Upper lobe of left lung (tissue), 6 donors: ENCODE results near the gene NSUN7. TPM values are rescaled to one million over a fixed set of nuclear protein-coding genes. Genes with fewer than 3 reads are reported as not detected.
A peak's percentile ranks its signal among the peaks of the same experiment; 100 is the strongest.

ENCODE experiments used
- ATAC-seq, 2 donors: fragments of 200-7000 bp; cut with Tn5 transposase; one replicate each; pipeline ENCODE4 v1.9.1; 2022; ENCODE audit warnings: mild to moderate bottlenecking in 2 of 2, moderate library complexity in 2 of 2; ENCODE audit not compliant: low FRiP score in 2 of 2
- DNase-seq, 2 donors: peaks; one replicate each; pipeline ENCODE4 v3.0.0-alpha.2; 2019 to 2020
- H3K27ac ChIP-seq, 4 donors: fragments of 200-600 bp; sonication (generic); one replicate each; pipeline ENCODE4 v1.5.1; 2016 to 2019
- H3K27me3 ChIP-seq, 4 donors: fragments of 200-600 bp; sonication (generic); one replicate each; pipeline ENCODE4 v1.5.1; 2017 to 2019
- H3K36me3 ChIP-seq, 4 donors: fragments of 200-600 bp; sonication (generic); one replicate each; pipeline ENCODE4 v1.5.1; 2016 to 2019
- H3K4me1 ChIP-seq, 4 donors: fragments of 200-600 bp; sonication (generic); one replicate each; pipeline ENCODE4 v1.5.1; 2018 to 2019
- H3K4me3 ChIP-seq, 4 donors: fragments of 200-600 bp; sonication (generic); one replicate each; pipeline ENCODE4 v1.5.1; 2017 to 2019; ENCODE audit warnings: mild to moderate bottlenecking in 2 of 4, moderate library complexity in 1 of 4
- H3K9me3 ChIP-seq, 4 donors: fragments of 200-600 bp; sonication (generic); one replicate each; pipeline ENCODE4 v1.5.1; 2018 to 2019
- CTCF ChIP-seq, 6 experiments: fragments of 450-650 bp in 4 of 6; fragments of 200-600 bp in 2 of 6; sonication (generic) in 2 of 6; IDR thresholded peaks; one replicate each; pipeline ENCODE4 v1.5.1; 2016 to 2019; ENCODE audit warnings: antibody characterized with exemption in 6 of 6
- EP300 ChIP-seq, 4 donors: sonication (generic); formaldehyde crosslinking; IDR thresholded peaks; one replicate each; pipeline ENCODE4 v1.5.1; 2017; ENCODE audit warnings: antibody characterized with exemption in 4 of 4, control low read depth in 2 of 4
- POLR2A ChIP-seq, 4 donors: fragments of 450-650 bp; IDR thresholded peaks; one replicate each; pipeline ENCODE4 v1.5.1; 2016 to 2017; ENCODE audit warnings: antibody characterized with exemption in 4 of 4, mild to moderate bottlenecking in 2 of 4
- POLR2AphosphoS5 ChIP-seq, 2 donors: sonication (generic); formaldehyde crosslinking; IDR thresholded peaks; one replicate each; pipeline ENCODE4 v1.5.1; 2017; ENCODE audit warnings: antibody characterized with exemption in 2 of 2
- WGBS, 2 donors: methylation state at CpG; one replicate each; pipeline ENCODE4 v1.1.5; 2017 to 2018; 5-methylcytosine and 5-hydroxymethylcytosine counted together
- total RNA-seq, 6 donors: library from RNA; depleted of rRNA in 4 of 6; stranded (reverse); fragments of >200 nt in 4 of 6; gene quantifications; one replicate each; pipeline versions ENCODE4 v1.1.0 to v1.2.1, GENCODE V29; 2016 to 2021
- donor health status: DM: no; HTN: no; CAD: no; lungs with moderate emphysema.
- donor health status: DM: no; HTN: yes; CAD: no; lungs with severe emphysema.

Gene NSUN7
- total RNA-seq, 6 donors from 2014 or later, result 5.9 to 47.1 (median 12.3) TPM

GRCh38 chr4:40828661-40829060, 78.9 kb downstream of the NSUN7 start:
- ATAC-seq (no peak), DNase-seq (no peak)
- Histone ChIP-seq H3K4me1 (no peaks in the 10 kb centered on the region), H3K36me3 (peaks cover 0 to 76% (median 27%) of the 10 kb centered on the region in 4 donors), H3K9me3 (no peaks in the 10 kb centered on the region), H3K27ac (no peak overlapping the region), H3K27me3 (no peaks in the 10 kb centered on the region), H3K4me3 (no peak overlapping the region)
- no peak for TF ChIP-seq EP300 (IDR thresholded peaks at IDR 0.05)
- no peak for TF ChIP-seq CTCF (IDR thresholded peaks at IDR 0.05)
- WGBS, 2 donors, result 88 to 93% methylated on average over 9 of the region's 9 CpGs

GRCh38 chr4:40829586-40829985, 79.8 kb downstream of the NSUN7 start:
- Histone ChIP-seq H3K4me1 (no peaks in the 10 kb centered on the region), H3K27me3 (no peaks in the 10 kb centered on the region), H3K9me3 (no peaks in the 10 kb centered on the region), H3K27ac (no peak overlapping the region), H3K4me3 (no peak overlapping the region), H3K36me3 (peaks cover 0 to 77% (median 25%) of the 10 kb centered on the region in 4 donors)
- no peak for TF ChIP-seq EP300 (IDR thresholded peaks at IDR 0.05)
- ATAC-seq (no peak), DNase-seq (peak in 1 of 2 donors; percentile 56)
- 62 to 74% methylated on average over 4 of the region's 4 CpGs for WGBS, 2 donors

GRCh38 chr4:40831146-40831907, 81.6 kb downstream of the NSUN7 start:
- Histone ChIP-seq H3K27ac (no peak overlapping the region), H3K27me3 (no peaks in the 10 kb centered on the region), H3K9me3 (no peaks in the 10 kb centered on the region), H3K4me3 (no peak overlapping the region), H3K36me3 (peaks cover 0 to 72% (median 14%) of the 10 kb centered on the region in 4 donors), H3K4me1 (no peaks in the 10 kb centered on the region)
- TF ChIP-seq POLR2A (IDR thresholded peaks at IDR 0.05) (no peak), CTCF (IDR thresholded peaks at IDR 0.05) (no peak), EP300 (IDR thresholded peaks at IDR 0.05) (no peak), POLR2AphosphoS5 (IDR thresholded peaks at IDR 0.05) (peak in 1 of 2 donors; percentile 9)
- ATAC-seq (no peak), DNase-seq (no peak)
- WGBS, 2 donors, result 72 to 83% methylated on average over 18 of the region's 18 CpGs

GRCh38 chr4:40832175-40832574, 82.4 kb downstream of the NSUN7 start:
- Histone ChIP-seq H3K27ac (no peak overlapping the region), H3K4me3 (no peak overlapping the region), H3K36me3 (peaks cover 0 to 69% (median 10%) of the 10 kb centered on the region in 4 donors), H3K4me1 (no peaks in the 10 kb centered on the region), H3K27me3 (no peaks in the 10 kb centered on the region), H3K9me3 (no peaks in the 10 kb centered on the region)
- TF ChIP-seq POLR2A (IDR thresholded peaks at IDR 0.05), result no peak
- no peak for TF ChIP-seq CTCF (IDR thresholded peaks at IDR 0.05)
- no peak for TF ChIP-seq EP300 (IDR thresholded peaks at IDR 0.05)
- no peak for TF ChIP-seq POLR2AphosphoS5 (IDR thresholded peaks at IDR 0.05)
- 94 to 96% methylated on average over 11 of the region's 11 CpGs for WGBS, 2 donors
- no peak for DNase-seq
- ATAC-seq, result no peak

- Histone ChIP-seq H3K27me3 (no peaks in the 10 kb centered on the region), H3K4me1 (no peaks in the 10 kb centered on the region), H3K9me3 (no peaks in the 10 kb centered on the region), H3K36me3 (peaks cover 0 to 59% (median 7%) of the 10 kb centered on the region in 4 donors), H3K27ac (no peak overlapping the region), H3K4me3 (no peak overlapping the region)
- no peak for TF ChIP-seq POLR2AphosphoS5 (IDR thresholded peaks at IDR 0.05)
- TF ChIP-seq POLR2A (IDR thresholded peaks at IDR 0.05), result no peak
- TF ChIP-seq CTCF (IDR thresholded peaks at IDR 0.05), result no peak
- no peak for TF ChIP-seq EP300 (IDR thresholded peaks at IDR 0.05)
- DNase-seq, result no peak
- 97 to 98% methylated on average over 11 of the region's 11 CpGs for WGBS, 2 donors
- no peak for ATAC-seq
Observed at GRCh38 chr4:40833212-40833611, 83.5 kb downstream of the NSUN7 start.
